K562 (cell line): ENCODE data around the gene APOA1. TPM values are rescaled to one million over a fixed set of nuclear protein-coding genes. Genes with fewer than 3 reads are reported as not detected.
A peak's percentile ranks its signal among the peaks of the same experiment; 100 is the strongest.

Source experiments
- ATAC-seq: fragments of 200-7000 bp; cut with Tn5 transposase; 3 replicates; pipeline ENCODE4 v1.9.1; 2020; ENCODE audit warnings: moderate library complexity
- Bru-seq: library from RNA; stranded (reverse); fragments of 400-500 nt; gene quantifications from one replicate; lab custom pipeline; 2021; lab: Mats Ljungman, UMichigan
- BruChase-seq, 2 experiments: library from RNA; stranded (reverse); fragments of 400-500 nt; gene quantifications; one replicate each; lab custom pipeline; 2021; lab: Mats Ljungman, UMichigan
- BruUV-seq: library from RNA; stranded (reverse); fragments of 400-500 nt; replicated peaks from 2 replicates; lab custom pipeline; 2021; lab: Mats Ljungman, UMichigan
- CTCF ChIA-PET: fragments of 300-600 bp; formaldehyde crosslinking; extraction: SDS; loops from one replicate; lab custom pipeline; 2021; ENCODE audit warnings: low intra/inter-chr PET ratio; lab: Yijun Ruan, JAX
- POLR2A ChIA-PET: fragments of 300-600, 350-650 bp; sonication (Branson Sonifier 250); formaldehyde crosslinking; extraction: SDS; loops from one replicate; lab custom pipeline; 2021; ENCODE audit warnings: antibody characterized with exemption, inconsistent platforms; lab: Yijun Ruan, JAX
- DNase-seq, 4 experiments: peaks; one replicate each; pipeline versions ENCODE4 v3.0.0 to v3.0.0-alpha.2; 2011 to 2018; ENCODE audit warnings: low spot score in 3 of 4, mixed read lengths in 3 of 4; ENCODE audit errors: extremely low read depth in 1 of 4
- FAIRE-seq: peaks from 2 replicates; lab custom pipeline; 2011; peaks lifted over from hg19 to GRCh38; lab: Jason Lieb, UNC
- H2AFZ ChIP-seq: 2 replicates; pipeline ENCODE4 v1.6.0; 2011; ENCODE audit warnings: low read depth, low read length, control low read depth, inconsistent platforms
- H3K27ac ChIP-seq: fragments of 200-600 bp; 3 replicates; pipeline ENCODE4 v1.8.0; 2011; ENCODE audit warnings: low read depth, mild to moderate bottlenecking, control low read depth, inconsistent platforms, low read length, moderate library complexity, mixed read lengths; ENCODE audit errors: extremely low read depth
- H3K27me3 ChIP-seq, 2 experiments: fragments of 300-600 bp in 1 of 2; 2 replicates in 1 of 2; 3 replicates in 1 of 2; pipeline versions ENCODE4 v1.6.0 to v1.8.0; 2011; ENCODE audit warnings: inconsistent platforms in 2 of 2, low read length in 2 of 2, mild to moderate bottlenecking in 1 of 2, mixed read lengths in 1 of 2, moderate library complexity in 1 of 2; ENCODE audit not compliant: control insufficient read depth in 2 of 2, insufficient read depth in 2 of 2
- H3K36me3 ChIP-seq: fragments of 300-600 bp; 3 replicates; pipeline ENCODE4 v1.8.0; 2011; ENCODE audit warnings: mild to moderate bottlenecking, low read length, inconsistent platforms; ENCODE audit not compliant: control insufficient read depth, insufficient read depth
- H3K4me1 ChIP-seq, 2 experiments: fragments of 200-600 bp in 1 of 2; replicated peaks in 1 of 2; 2 replicates in 1 of 2; 3 replicates in 1 of 2; pipeline versions ENCODE4 v1.5.1 to v1.8.0; 2011; ENCODE audit warnings: inconsistent platforms in 2 of 2, low read length in 2 of 2, mild to moderate bottlenecking in 1 of 2, mixed read lengths in 1 of 2, moderate library complexity in 1 of 2; ENCODE audit not compliant: control insufficient read depth in 2 of 2, insufficient read depth in 2 of 2
- H3K4me2 ChIP-seq: 2 replicates; pipeline ENCODE4 v1.6.1; 2011; ENCODE audit warnings: low read length, control low read depth, inconsistent platforms, mixed read lengths; ENCODE audit not compliant: insufficient read depth
- H3K4me3 ChIP-seq: fragments of 200-600 bp; sonication (generic), shearing (Covaris generic); 2 replicates; pipeline ENCODE4 v1.5.1; 2016; ENCODE audit warnings: control low read depth, inconsistent platforms
- H3K79me2 ChIP-seq: fragments of 200-600 bp; 3 replicates; pipeline ENCODE4 v1.8.0; 2011; ENCODE audit warnings: low read length, inconsistent platforms; ENCODE audit not compliant: control insufficient read depth, insufficient read depth
- H3K9ac ChIP-seq, 2 experiments: 2 replicates each; pipeline versions ENCODE4 v1.6.0 to v1.6.1; 2011; ENCODE audit warnings: low read depth in 2 of 2, low read length in 2 of 2, control low read depth in 1 of 2, inconsistent platforms in 1 of 2, mild to moderate bottlenecking in 1 of 2, mixed read lengths in 1 of 2; ENCODE audit not compliant: insufficient read depth in 1 of 2
- H3K9me1 ChIP-seq: one replicate; pipeline ENCODE4 v1.6.0; 2011; ENCODE audit warnings: inconsistent platforms, mild to moderate bottlenecking, low read length, moderate library complexity; ENCODE audit not compliant: control insufficient read depth, insufficient read depth
- H3K9me3 ChIP-seq: replicated peaks from 2 replicates; pipeline ENCODE4 v1.5.1; 2011; ENCODE audit warnings: low read depth, low read length, inconsistent platforms; ENCODE audit not compliant: control insufficient read depth, insufficient read depth
- H4K20me1 ChIP-seq: replicated peaks from 2 replicates; pipeline ENCODE4 v1.6.1; 2011; ENCODE audit warnings: low read length, inconsistent platforms, mixed read lengths; ENCODE audit not compliant: control insufficient read depth, insufficient read depth
- CEBPG ChIP-seq, 3 experiments: fragments of 200-800 bp in 1 of 3; sonication (Bioruptor generic) in 1 of 3; sonication (generic) in 1 of 3; formaldehyde crosslinking in 1 of 3; IDR thresholded peaks in 2 of 3; conservative IDR thresholded peaks in 1 of 3; 2 replicates each; pipeline versions ENCODE4 v1.6.1 to v1.8.0; 2016 to 2022; ENCODE audit warnings: missing compliant biosample characterization in 2 of 3, missing genetic modification characterization in 2 of 3, mild to moderate bottlenecking in 1 of 3, missing genetic modification reagents in 1 of 3
- CTCF ChIP-seq, 3 experiments: IDR thresholded peaks in 2 of 3; conservative IDR thresholded peaks in 1 of 3; 2 replicates each; pipeline ENCODE4 v1.5.1; 2011 to 2012; ENCODE audit warnings: low read length in 3 of 3, mild to moderate bottlenecking in 3 of 3, control low read depth in 2 of 3, improper control_type of control experiment in 1 of 3, inconsistent platforms in 1 of 3, low read depth in 1 of 3, mixed read lengths in 1 of 3, moderate library complexity in 1 of 3; ENCODE audit not compliant: insufficient read depth in 2 of 3
- EHMT2 ChIP-seq: fragments of 450-650 bp; IDR thresholded peaks from 2 replicates; pipeline ENCODE4 v1.6.1; 2018; ENCODE audit warnings: antibody characterized with exemption
- HNRNPH1 ChIP-seq: fragments of 200-400 bp; formaldehyde crosslinking; optimal IDR thresholded peaks from 2 replicates; pipeline ENCODE3; 2017; ENCODE audit warnings: low read depth, mild to moderate bottlenecking, low read length, moderate library complexity
- PHTF2 ChIP-seq: fragments of 250-450 bp; sonication (Bioruptor Pico); IDR thresholded peaks from 2 replicates; pipeline ENCODE4 v1.5.0; 2021; ENCODE audit warnings: mild to moderate bottlenecking
- ZKSCAN3 ChIP-seq: fragments of 250-450 bp; sonication (Bioruptor Pico); IDR thresholded peaks from 2 replicates; pipeline ENCODE4 v1.4.0; 2020
- ZNF324 ChIP-seq: fragments of 250-450 bp; sonication (Bioruptor Pico); IDR thresholded peaks from 2 replicates; pipeline ENCODE4 v1.4.0; 2020; ENCODE audit warnings: mild to moderate bottlenecking
- WGBS: fragments of 100-300 bp; shearing (Covaris generic); methylation state at CpG from one replicate; pipeline ENCODE4 v1.1.6; 2016; ENCODE audit warnings: low coverage, mixed read lengths; ENCODE audit not compliant: insufficient coverage; ENCODE audit errors: missing lambda C conversion rate; 5-methylcytosine and 5-hydroxymethylcytosine counted together
- in situ Hi-C: fragments of 300-500 bp; cut with MboI; formaldehyde crosslinking; loops from 4 replicates; pipeline ENCODE4 v1.15.0; 2018; ENCODE audit warnings: inconsistent platforms, mixed read lengths
- intact Hi-C: fragments of 100-400 bp; cut with micrococcal nuclease; formaldehyde crosslinking; loops from 2 replicates; pipeline ENCODE4 v1.14.2; 2022
- long read RNA-seq, 3 experiments: library from polyadenylated mRNA in 2 of 3; library from RNA in 1 of 3; unstranded in 2 of 3; stranded (forward) in 1 of 3; transcript quantifications; one replicate each; pipeline ENCODE4 v2.0.0, GENCODE V29; 2019 to 2022
- polyA minus RNA-seq, 3 experiments: library from RNA; depleted of rRNA, polyadenylated mRNA; stranded (reverse); fragments of >200 nt; gene quantifications; 2 replicates each; pipeline ENCODE4 v1.2.3, GENCODE V29; 2011
- polyA plus RNA-seq, 8 experiments: library from polyadenylated mRNA; depleted of rRNA in 4 of 8; stranded (reverse) in 5 of 8; unstranded in 3 of 8; fragments of >200 nt; fragmentation: Nextera tagmentation in 2 of 8; fragmentation: Illumina TruSeq in 1 of 8; extraction: Ambion mirVana in 2 of 8; extraction: Trizol in 1 of 8; gene quantifications; 2 replicates each; pipeline versions ENCODE4 v1.2.1 to v1.2.3, GENCODE V29; 2011 to 2014; ENCODE audit warnings: inconsistent platforms in 1 of 8, missing spikeins in 1 of 8
- total RNA-seq, 7 experiments: library from RNA; depleted of rRNA in 6 of 7; stranded (reverse); fragments of >200 nt in 6 of 7; fragmentation: Illumina TruSeq in 2 of 7; extraction: Trizol in 2 of 7; gene quantifications; 2 replicates each; pipeline versions ENCODE4 v1.2.1 to v1.2.3, GENCODE V29; 2011 to 2021; ENCODE audit warnings: low replicate concordance in 1 of 7

Gene APOA1
- total RNA-seq (2011; cell fraction: chromatin; rRNA removed; ENCODE audit: low replicate concordance) = not detected in 2 replicates
- total RNA-seq (2011; cell fraction: nucleolus; rRNA removed) = not detected in 2 replicates
- not detected in 2 replicates for total RNA-seq (2011; cell fraction: nucleoplasm; rRNA removed)
- total RNA-seq (2014; rRNA removed) = not detected in 2 replicates
- total RNA-seq (2014; rRNA removed; fragmentation: Illumina TruSeq; extraction: Trizol) = not detected in 2 replicates
- not detected in 2 replicates for total RNA-seq (2015; rRNA removed; fragmentation: Illumina TruSeq; extraction: Trizol)
- 1.8 TPM in 2 replicates for total RNA-seq (2021)
- polyA plus RNA-seq (2011; rRNA removed) = not detected in 2 replicates
- polyA plus RNA-seq (2011; cell fraction: cytosol; rRNA removed) = 0.06 TPM in 1 of 2 replicates, not detected in the other
- 0.13 and 0.30 TPM in 2 replicates for polyA plus RNA-seq (2011; cell fraction: nucleus; rRNA removed)
- polyA plus RNA-seq (2012) = 0.14 TPM in 1 of 2 replicates, not detected in the other
- polyA plus RNA-seq (2014; fragmentation: Illumina TruSeq; extraction: Trizol) = not detected in 2 replicates
- polyA plus RNA-seq (2014; fragmentation: Nextera tagmentation; extraction: Ambion mirVana) = not detected
- not detected in 2 replicates for polyA plus RNA-seq (2014; rRNA removed)
- polyA minus RNA-seq (2011; rRNA and poly(A)+ RNA removed) = not detected in 2 replicates
- polyA minus RNA-seq (2011; cell fraction: cytosol; rRNA and poly(A)+ RNA removed) = 7.8 TPM in 1 of 2 replicates, not detected in the other
- polyA minus RNA-seq (2011; cell fraction: nucleus; rRNA and poly(A)+ RNA removed) = not detected in 2 replicates
- Bru-seq, nascent RNA = percentile 24 among the genes with signal in this experiment
- percentile 19 among the genes with signal in this experiment for BruChase-seq, experiment 1, labeled RNA remaining after a 2-hour chase
- BruChase-seq, experiment 2, labeled RNA remaining after a 6-hour chase = percentile 20 among the genes with signal in this experiment
- long read RNA-seq, experiment 1 = 0 reads
- long read RNA-seq, experiment 2 = 0 reads
- long read RNA-seq, experiment 3 = 0 reads

- ChIA-PET POLR2A (interaction anchor here (0.9 to 1.5 kb wide), 3 partner anchors 10 to 259 kb away, joined by 3 to 7 read pairs (median 4); no protein-coding TSS in a partner anchor), CTCF (no interaction called here)
- in situ Hi-C loops = no loop called here
- FAIRE-seq (no peak), DNase-seq (no peak), ATAC-seq (no peak)
- Histone ChIP-seq H3K9me1 (no peaks in the 10 kb centered on the region), H3K79me2 (no peaks in the 10 kb centered on the region), H2AFZ (peak within 1 kb of the TSS; percentile 36; the same call in 1 of the 2 replicates), H3K9ac (0 out of 4 replicates have a peak within 1 kb of the TSS, but pooled peaks of 1 of the 2 experiments have one; percentile 20), H4K20me1 (no peaks in the 10 kb centered on the region), H3K27ac (no peak within 1 kb of the TSS), H3K4me2 (no peak within 1 kb of the TSS), H3K27me3 (peaks cover 0 to 4% of the 10 kb centered on the region in 2 experiments; a peak in 1 of 5 replicates), H3K36me3 (no peaks in the 10 kb centered on the region), H3K4me1 (peaks cover 15 to 32% of the 10 kb centered on the region in 2 experiments; a peak in 4 of 5 replicates), H3K9me3 (no peaks in the 10 kb centered on the region), H3K4me3 (no peak within 1 kb of the TSS)
- intact Hi-C loops = loop anchor here (10.0 kb wide), 1 partner anchor 103 kb away; no protein-coding TSS in a partner anchor
- TF ChIP-seq EHMT2 (no peak), PHTF2 (CRISPR knock-in tag) (no peak), CTCF (IDR thresholded peaks at IDR 0.05 in 2 of 3, conservative IDR thresholded peaks at IDR 0.05 in 1 of 3; ENCODE audit: insufficient read depth in 2 of 3, low read depth in 1 of 3, low read length in 3 of 3) (0 out of 6 replicates have a peak, but pooled peaks of 1 of the 3 experiments have one; percentile 2), HNRNPH1 (no peak), ZNF324 (CRISPR knock-in tag) (no peak), ZKSCAN3 (CRISPR knock-in tag) (no peak), CEBPG (CRISPR knock-in tag; IDR thresholded peaks at IDR 0.05) (no peak), CEBPG (tag; conservative IDR thresholded peaks at IDR 0.05 in 1 of 2, IDR thresholded peaks at IDR 0.05 in 1 of 2) (no peak)
- WGBS = 33% methylated on average over 12 of the region's 19 CpGs
- BruUV-seq = no TSS peak
Observed at GRCh38 chr11:116837231-116838091, at the start of gene APOA1. Gene APOA1 (minus strand): TSS chr11:116837622. CDS start chr11:116837387, 235 bp downstream.
